SH-SY5Y (cell line): Measurements from ENCODE around the gene BAIAP2L2.

Experiments used
- GATA2 ChIP-seq: IDR thresholded peaks from 2 replicates; pipeline ENCODE4 v1.6.1; 2011; ENCODE audit warnings: mild to moderate bottlenecking, low read depth, low read length
- GATA3 ChIP-seq: IDR thresholded peaks from 2 replicates; pipeline ENCODE4 v1.6.1; 2011; ENCODE audit warnings: low read depth, mild to moderate bottlenecking, low read length, moderate library complexity

- TF ChIP-seq GATA2: no peak
- TF ChIP-seq GATA3: no peak
Observed at GRCh38 chr22:38069372-38070249, 40.9 kb downstream of the BAIAP2L2 start.
